Upper lobe of left lung (tissue), 6 donors: ENCODE results near the gene IDUA. TPM values are rescaled to one million over a fixed set of nuclear protein-coding genes. Genes with fewer than 3 reads are reported as not detected.

Source experiments
- ATAC-seq, 2 donors: fragments of 200-7000 bp; cut with Tn5 transposase; one replicate each; pipeline ENCODE4 v1.9.1; 2022; ENCODE audit warnings: mild to moderate bottlenecking in 2 of 2, moderate library complexity in 2 of 2; ENCODE audit not compliant: low FRiP score in 2 of 2
- DNase-seq, 2 donors: peaks; one replicate each; pipeline ENCODE4 v3.0.0-alpha.2; 2019 to 2020
- H3K27ac ChIP-seq, 4 donors: fragments of 200-600 bp; sonication (generic); one replicate each; pipeline ENCODE4 v1.5.1; 2016 to 2019
- H3K27me3 ChIP-seq, 4 donors: fragments of 200-600 bp; sonication (generic); one replicate each; pipeline ENCODE4 v1.5.1; 2017 to 2019
- H3K36me3 ChIP-seq, 4 donors: fragments of 200-600 bp; sonication (generic); one replicate each; pipeline ENCODE4 v1.5.1; 2016 to 2019
- H3K4me1 ChIP-seq, 4 donors: fragments of 200-600 bp; sonication (generic); one replicate each; pipeline ENCODE4 v1.5.1; 2018 to 2019
- H3K4me3 ChIP-seq, 4 donors: fragments of 200-600 bp; sonication (generic); one replicate each; pipeline ENCODE4 v1.5.1; 2017 to 2019; ENCODE audit warnings: mild to moderate bottlenecking in 2 of 4, moderate library complexity in 1 of 4
- H3K9me3 ChIP-seq, 4 donors: fragments of 200-600 bp; sonication (generic); one replicate each; pipeline ENCODE4 v1.5.1; 2018 to 2019
- CTCF ChIP-seq, 6 experiments: fragments of 450-650 bp in 4 of 6; fragments of 200-600 bp in 2 of 6; sonication (generic) in 2 of 6; IDR thresholded peaks; one replicate each; pipeline ENCODE4 v1.5.1; 2016 to 2019; ENCODE audit warnings: antibody characterized with exemption in 6 of 6
- EP300 ChIP-seq, 4 donors: sonication (generic); formaldehyde crosslinking; IDR thresholded peaks; one replicate each; pipeline ENCODE4 v1.5.1; 2017; ENCODE audit warnings: antibody characterized with exemption in 4 of 4, control low read depth in 2 of 4
- POLR2A ChIP-seq, 4 donors: fragments of 450-650 bp; IDR thresholded peaks; one replicate each; pipeline ENCODE4 v1.5.1; 2016 to 2017; ENCODE audit warnings: antibody characterized with exemption in 4 of 4, mild to moderate bottlenecking in 2 of 4
- POLR2AphosphoS5 ChIP-seq, 2 donors: sonication (generic); formaldehyde crosslinking; IDR thresholded peaks; one replicate each; pipeline ENCODE4 v1.5.1; 2017; ENCODE audit warnings: antibody characterized with exemption in 2 of 2
- WGBS, 2 donors: methylation state at CpG; one replicate each; pipeline ENCODE4 v1.1.5; 2017 to 2018; 5-methylcytosine and 5-hydroxymethylcytosine counted together
- total RNA-seq, 6 donors: library from RNA; depleted of rRNA in 4 of 6; stranded (reverse); fragments of >200 nt in 4 of 6; gene quantifications; one replicate each; pipeline versions ENCODE4 v1.1.0 to v1.2.1, GENCODE V29; 2016 to 2021
- donor health status: DM: no; HTN: no; CAD: no; lungs with moderate emphysema.
- donor health status: DM: no; HTN: yes; CAD: no; lungs with severe emphysema.

IDUA gene
- total RNA-seq, 6 donors from 2014 or later = 13.5 to 152 (median 55.9) TPM

- 3 to 8% methylated on average over 17 to 22 of the region's 36 CpGs for WGBS, 2 donors
- Histone ChIP-seq H3K27ac (peak overlapping the region in 2 of 4 donors; percentile 71 to 76), H3K27me3 (peaks cover 0 to 12% (median 6%) of the 10 kb centered on the region in 4 donors), H3K4me3 (peak overlapping the region; percentile 47 to 91 (median 77)), H3K4me1 (peaks cover 26 to 43% (median 30%) of the 10 kb centered on the region in 4 donors), H3K36me3 (no peaks in the 10 kb centered on the region), H3K9me3 (no peaks in the 10 kb centered on the region)
- ATAC-seq = no peak
- peak in 1 of 2 donors; percentile 90 for DNase-seq
- TF ChIP-seq CTCF (IDR thresholded peaks at IDR 0.05) (peak in 1 of 6 experiments; percentile 17), POLR2AphosphoS5 (IDR thresholded peaks at IDR 0.05) (no peak)
These were observed 22.1 kb downstream of the IDUA start for GRCh38 chr4:1008840-1009541.

- Histone ChIP-seq H3K27ac (peak overlapping the region; percentile 69 to 79 (median 77)), H3K4me3 (peak overlapping the region; percentile 47 to 91 (median 80)), H3K9me3 (no peaks in the 10 kb centered on the region), H3K27me3 (peaks cover 0 to 6% (median 3%) of the 10 kb centered on the region in 4 donors), H3K4me1 (peaks cover 26 to 43% (median 30%) of the 10 kb centered on the region in 4 donors), H3K36me3 (no peaks in the 10 kb centered on the region)
- DNase-seq (peak; percentile 76 to 95), ATAC-seq (peak; percentile 79 to 85)
- TF ChIP-seq POLR2A (IDR thresholded peaks at IDR 0.05) = peak in 2 of 4 donors; percentile 40 to 46
- peak in 4 of 6 experiments; percentile 43 to 65 (median 47) for TF ChIP-seq CTCF (IDR thresholded peaks at IDR 0.05)
- TF ChIP-seq EP300 (IDR thresholded peaks at IDR 0.05) = no peak
- TF ChIP-seq POLR2AphosphoS5 (IDR thresholded peaks at IDR 0.05) = peak; percentile 50 to 54
- WGBS, 2 donors = 0 to 1% methylated on average over 6 to 24 of the region's 109 CpGs
These were observed 22.9 kb downstream of the IDUA start for GRCh38 chr4:1009542-1010394.

GRCh38 chr4:1010395-1011021 is 23.7 kb downstream of the IDUA start:
- ATAC-seq (peak; percentile 77 to 84), DNase-seq (peak; percentile 80 to 91)
- peaks cover 26 to 43% (median 30%) of the 10 kb centered on the region in 4 donors for H3K4me1 ChIP-seq

More at GRCh38 chr4:1010395-1011021, 23.7 kb downstream of the IDUA start:
- Histone ChIP-seq H3K9me3 (no peaks in the 10 kb centered on the region), H3K27me3 (peaks cover 0 to 6% (median 2%) of the 10 kb centered on the region in 4 donors), H3K27ac (peak overlapping the region; percentile 66 to 79 (median 74)), H3K36me3 (no peaks in the 10 kb centered on the region), H3K4me3 (peak overlapping the region; percentile 47 to 91 (median 80))
- WGBS, 2 donors = 0% methylated on average over 28 of the region's 36 CpGs; no CpG with 5 or more reads in 1 of the 2 donors
- TF ChIP-seq CTCF (IDR thresholded peaks at IDR 0.05) (no peak), POLR2AphosphoS5 (IDR thresholded peaks at IDR 0.05) (peak; percentile 50 to 51)
